Activated CD4-positive, alpha-beta T cell treated with anti-CD3 and anti-CD28 coated beads for 1 hour (primary cell): ENCODE results near the gene ZC2HC1B.
"Not testable (repeated sequence)": the region's sequence is repeated elsewhere in the genome, so short reads cannot be mapped to it uniquely, and the experiment has no call there.

ENCODE experiments used
- DNase-seq: peaks from one replicate; pipeline ENCODE4 v3.0.0-alpha.2; 2020

Gene ZC2HC1B

GRCh38 chr6:143871202-143871730, 7.0 kb downstream of the ZC2HC1B start:
- not testable (repeated sequence) for DNase-seq

DNA sequence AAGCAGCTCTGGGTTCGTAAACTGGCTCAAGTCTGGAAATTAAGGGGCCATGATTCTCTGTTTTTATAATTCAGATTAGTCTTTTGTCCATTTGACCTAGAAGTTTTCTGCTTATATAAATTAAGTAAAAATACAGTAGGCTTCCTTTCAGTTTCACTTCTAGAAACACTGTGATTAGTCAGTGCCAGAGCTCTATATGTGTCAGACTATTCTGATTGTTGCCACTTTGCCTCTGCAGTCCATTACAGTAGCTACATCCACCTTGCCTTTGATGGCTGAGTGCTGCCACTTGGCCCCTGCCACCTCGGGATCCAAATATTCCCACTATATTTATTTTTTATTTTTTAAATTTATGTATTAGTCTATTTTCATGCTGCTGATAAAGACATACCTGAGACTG, 7.9 kb downstream of the ZC2HC1B start:
- no peak for DNase-seq

- DNase-seq, result not testable (repeated sequence)
Measured at GRCh38 chr6:143873600-143873999, 9.3 kb downstream of the ZC2HC1B start.

- not testable (repeated sequence) for DNase-seq
Measured at GRCh38 chr6:143874503-143874902, 10.2 kb downstream of the ZC2HC1B start.

- DNase-seq, result no peak
Measured at GRCh38 chr6:143877584-143878271, 13.5 kb downstream of the ZC2HC1B start.

DNA sequence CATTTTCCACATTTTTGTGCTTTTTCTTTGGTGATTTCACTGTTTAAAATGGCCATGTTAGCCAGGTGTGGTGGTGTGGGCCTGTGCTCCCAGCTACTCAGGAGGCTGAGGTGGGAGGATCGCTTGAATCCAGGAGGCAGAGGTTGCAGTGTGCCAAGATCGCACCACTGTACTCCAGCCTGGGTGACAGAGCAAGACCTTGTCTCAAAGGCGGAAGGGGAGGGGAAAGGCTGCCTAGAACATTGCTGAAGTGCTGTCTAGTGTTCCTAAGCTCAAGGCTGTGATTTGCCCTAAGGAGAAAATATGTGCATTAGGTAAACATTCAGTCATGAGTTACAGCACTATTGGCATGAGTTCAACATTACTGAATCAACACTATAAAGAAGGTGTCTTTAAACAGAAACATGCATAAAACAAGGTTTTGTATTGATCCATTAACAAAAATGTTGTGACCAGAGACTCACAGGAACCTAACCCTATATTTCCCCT, 14.0 kb downstream of the ZC2HC1B start:
- DNase-seq, result no peak

- DNase-seq, result no peak
Measured at GRCh38 chr6:143880412-143880811, 16.1 kb downstream of the ZC2HC1B start.

DNA sequence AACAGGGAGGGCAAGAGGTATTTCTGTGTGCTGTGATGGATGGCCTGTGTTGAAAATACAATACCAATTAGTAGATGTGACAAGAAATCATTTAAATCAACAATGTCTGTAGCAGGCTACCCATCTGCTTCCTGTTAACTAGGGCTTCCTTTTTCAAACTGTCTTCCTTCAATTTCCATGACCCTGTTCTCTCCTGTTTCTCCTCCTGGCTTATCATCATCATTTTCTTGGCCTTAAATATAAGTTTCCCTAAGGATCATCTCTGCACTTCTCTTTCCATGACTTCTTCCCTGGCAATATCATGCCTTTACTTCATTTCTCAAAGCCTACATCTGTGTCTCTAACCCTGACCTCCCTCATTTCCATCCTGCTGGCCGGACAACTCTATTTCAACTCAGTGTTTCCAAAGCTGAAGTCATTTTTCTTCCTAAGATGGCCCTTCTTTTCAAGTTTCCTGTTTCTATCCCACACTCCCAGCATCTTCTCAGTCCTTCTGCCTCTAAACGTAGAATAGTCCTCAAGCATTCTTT, 18.2 kb downstream of the ZC2HC1B start:
- no peak for DNase-seq

- DNase-seq, result no peak
Measured at GRCh38 chr6:143884216-143884900, 20.1 kb downstream of the ZC2HC1B start.

DNA sequence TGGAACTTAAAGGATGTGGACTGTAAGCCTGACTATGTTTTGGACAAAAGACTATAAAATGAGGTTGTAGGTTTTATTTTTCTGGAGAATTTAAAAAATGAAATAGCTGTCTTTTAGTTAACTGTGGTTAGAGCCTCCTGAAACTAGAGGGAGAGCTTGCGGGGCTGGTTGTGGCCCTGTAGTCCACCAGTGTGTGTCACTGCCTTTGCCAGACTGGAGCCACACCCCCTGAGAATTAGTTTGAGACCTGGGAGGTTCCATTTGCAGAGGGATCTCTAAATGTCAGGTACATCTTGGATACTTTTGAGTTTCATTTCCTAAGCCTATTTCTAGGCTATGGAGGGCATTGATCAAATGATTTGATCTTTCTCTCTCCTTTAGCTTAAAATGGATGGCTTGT, 20.8 kb downstream of the ZC2HC1B start:
- DNase-seq, result no peak

GRCh38 chr6:143894655-143895054, 30.4 kb downstream of the ZC2HC1B start:
- DNase-seq, result no peak

- DNase-seq, result no peak
Measured at GRCh38 chr6:143896126-143896860, 32.0 kb downstream of the ZC2HC1B start.

GRCh38 chr6:143900358-143900757, 36.1 kb downstream of the ZC2HC1B start:
- DNase-seq, result no peak

DNA sequence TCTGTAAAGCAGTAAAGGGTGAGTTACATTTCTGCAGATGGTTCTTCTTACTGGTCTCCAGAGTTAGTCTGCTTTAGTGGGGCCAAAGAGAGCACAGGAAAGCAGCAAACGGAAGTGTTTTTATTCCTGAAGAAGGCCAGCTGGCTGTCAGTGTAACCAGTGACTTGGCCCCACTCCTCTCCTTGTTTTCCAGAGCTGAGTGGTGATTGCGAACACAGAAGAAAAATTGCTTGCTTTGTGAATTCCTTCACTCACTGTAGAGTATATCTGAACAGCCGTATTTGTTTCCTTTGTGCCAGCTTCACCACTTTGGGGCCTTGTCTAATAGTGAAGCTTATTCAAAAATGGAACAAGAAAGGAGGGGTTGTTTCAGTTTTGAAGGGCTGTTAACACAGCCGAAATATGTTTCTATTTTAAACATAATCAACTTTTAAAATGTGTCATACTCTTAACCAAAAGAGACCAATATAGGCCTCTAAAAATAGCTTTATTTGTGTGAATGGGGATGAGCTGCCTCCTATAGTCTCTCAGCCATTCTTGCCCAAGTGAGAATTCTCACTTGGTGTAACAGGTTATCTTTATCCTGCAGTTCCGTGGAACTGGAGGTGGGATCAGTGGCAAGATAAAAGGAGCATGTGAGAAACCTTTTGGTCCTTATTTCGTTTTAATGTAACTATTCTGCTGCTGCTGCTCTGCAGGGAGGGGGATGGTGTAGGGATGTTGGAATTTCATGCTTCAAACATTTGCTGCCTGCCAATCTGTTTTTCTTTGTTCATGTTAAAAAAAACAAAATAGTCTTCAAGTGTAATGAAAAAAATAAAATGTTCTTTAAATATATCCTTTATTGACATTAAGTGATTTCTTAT, 37.8 kb downstream of the ZC2HC1B start:
- DNase-seq, result no peak

DNA sequence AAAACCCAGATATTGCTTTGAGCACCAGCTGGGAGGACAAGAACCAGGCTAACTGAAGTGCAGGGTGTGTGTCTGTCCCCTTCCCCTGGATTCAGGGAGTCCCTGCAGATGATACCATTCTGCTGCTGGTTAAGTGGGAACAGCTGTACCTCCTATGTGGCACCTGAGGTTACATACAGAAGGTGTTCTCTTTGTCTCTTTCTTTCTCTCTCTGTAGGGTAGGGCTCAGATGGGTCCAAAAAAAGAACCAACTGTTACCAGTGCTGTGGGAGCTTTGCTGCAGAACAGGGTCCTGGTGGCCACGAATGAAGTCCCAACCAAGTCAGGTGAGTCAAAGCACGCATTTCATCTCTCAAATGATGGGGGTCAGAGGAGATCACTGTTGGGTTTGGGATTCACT, 38.6 kb downstream of the ZC2HC1B start:
- no peak for DNase-seq

- DNase-seq, result no peak
Measured at GRCh38 chr6:143911028-143911427, 46.8 kb downstream of the ZC2HC1B start.

DNA sequence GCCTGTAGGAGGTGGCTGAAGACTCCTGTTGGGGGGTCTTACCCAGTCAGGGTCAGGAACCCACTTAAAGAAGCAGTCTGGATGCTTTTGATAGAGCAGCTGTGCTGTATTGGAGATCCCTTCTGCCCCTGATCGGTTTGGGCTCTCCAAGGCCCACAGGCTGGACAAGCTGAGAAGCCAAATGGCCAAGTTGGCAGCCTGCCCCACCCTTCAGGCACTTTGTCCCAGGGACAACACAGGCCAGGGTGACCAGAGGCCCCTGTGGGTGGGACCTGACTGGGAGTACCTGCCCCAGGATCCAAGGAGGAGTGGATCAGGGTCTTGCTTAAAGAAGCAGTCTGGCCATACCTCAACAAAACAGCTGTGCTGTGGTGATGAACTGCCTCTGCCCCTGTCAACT, 48.4 kb downstream of the ZC2HC1B start:
- no peak for DNase-seq

DNA sequence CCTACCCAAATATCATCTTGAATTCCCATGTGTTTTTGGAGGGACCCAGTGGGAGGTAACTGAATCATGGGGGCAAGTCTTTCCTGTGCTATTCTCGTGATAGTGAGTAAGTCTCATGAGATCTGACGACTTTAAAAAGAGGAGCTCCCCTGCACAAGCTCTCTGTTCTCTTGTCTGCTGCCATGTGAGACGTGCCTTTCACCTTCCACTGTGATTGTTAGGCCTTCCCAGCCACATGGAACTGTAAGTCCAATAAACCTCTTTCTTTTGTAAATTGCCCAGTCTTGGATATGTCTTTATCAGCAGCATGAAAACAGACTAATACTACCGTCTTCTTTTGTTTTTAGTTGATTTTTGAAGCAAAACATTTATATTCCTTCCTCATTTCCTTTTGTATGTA, 52.8 kb downstream of the ZC2HC1B start:
- not testable (repeated sequence) for DNase-seq

- DNase-seq, result no peak
Measured at GRCh38 chr6:143928853-143929252, 64.6 kb downstream of the ZC2HC1B start.

GRCh38 chr6:143929975-143930374, 65.7 kb downstream of the ZC2HC1B start:
- no peak for DNase-seq

GRCh38 chr6:143934331-143934730, 70.1 kb downstream of the ZC2HC1B start:
- DNase-seq, result no peak

GRCh38 chr6:143934867-143935266, 70.6 kb downstream of the ZC2HC1B start:
- DNase-seq, result no peak
